A673 (cell line): Measurements from ENCODE around the gene ZNF512B. TPM values are rescaled to one million over a fixed set of nuclear protein-coding genes. Genes with fewer than 3 reads are reported as not detected.
"Not testable (repeated sequence)": the region's sequence is repeated elsewhere in the genome, so short reads cannot be mapped to it uniquely, and the experiment has no call there.

Source experiments
- BruUV-seq: library from RNA; stranded (reverse); fragments of 400-500 nt; replicated peaks from 2 replicates; lab custom pipeline; 2021; lab: Mats Ljungman, UMichigan
- CTCF ChIA-PET: fragments of 300-600 bp; sonication (Branson Sonifier 250); formaldehyde crosslinking; loops from one replicate; lab custom pipeline; 2022; ENCODE audit warnings: antibody characterized with exemption; lab: Charles Lee
- POLR2A ChIA-PET: fragments of 300-600 bp; sonication (Branson Sonifier 250); formaldehyde crosslinking; loops from one replicate; lab custom pipeline; 2022; ENCODE audit warnings: antibody characterized with exemption; ENCODE audit not compliant: low non-redundant PET; lab: Charles Lee
- DNase-seq: peaks from one replicate; pipeline ENCODE4 v3.0.0-alpha.2; 2015; ENCODE audit warnings: low spot score
- H3K27ac ChIP-seq: fragments of 200-600 bp; sonication (generic); 2 replicates; pipeline ENCODE4 v1.5.1; 2016; ENCODE audit warnings: mixed run types, low read depth, mild to moderate bottlenecking, mixed read lengths, antibody characterized with exemption, low read length; ENCODE audit not compliant: poor library complexity, severe bottlenecking
- H3K27me3 ChIP-seq: fragments of 200-600 bp; sonication (generic); replicated peaks from 2 replicates; pipeline ENCODE4 v1.6.1; 2017; ENCODE audit warnings: mixed run types, low read depth, mild to moderate bottlenecking, mixed read lengths, antibody characterized with exemption, low read length; ENCODE audit not compliant: insufficient read depth, poor library complexity
- H3K36me3 ChIP-seq: fragments of 200-600 bp; sonication (generic); 2 replicates; pipeline ENCODE4 v1.6.1; 2016; ENCODE audit warnings: mixed run types, mild to moderate bottlenecking, mixed read lengths, antibody characterized with exemption, low read length; ENCODE audit not compliant: insufficient read depth, poor library complexity, severe bottlenecking
- H3K4me1 ChIP-seq: fragments of 200-600 bp; sonication (generic); 2 replicates; pipeline ENCODE4 v1.6.1; 2017; ENCODE audit warnings: mixed run types, mild to moderate bottlenecking, mixed read lengths, antibody characterized with exemption, low read length; ENCODE audit not compliant: insufficient read depth, poor library complexity, severe bottlenecking
- H3K4me3 ChIP-seq: fragments of 200-600 bp; sonication (generic); 2 replicates; pipeline ENCODE4 v1.5.1; 2016; ENCODE audit warnings: low read depth, mixed run types, mild to moderate bottlenecking, mixed read lengths, low read length; ENCODE audit not compliant: poor library complexity, severe bottlenecking
- H3K9me3 ChIP-seq: fragments of 200-600 bp; sonication (generic); 2 replicates; pipeline ENCODE4 v1.6.1; 2016; ENCODE audit warnings: mixed run types, low read depth, mild to moderate bottlenecking, mixed read lengths, antibody characterized with exemption, low read length; ENCODE audit not compliant: poor library complexity, severe bottlenecking
- EZH2 ChIP-seq: fragments of 200-600 bp; sonication (generic); IDR thresholded peaks from 2 replicates; pipeline ENCODE4 v1.6.1; 2017; ENCODE audit warnings: borderline replicate concordance, low read depth, mild to moderate bottlenecking, mixed read lengths, antibody characterized with exemption, low read length; ENCODE audit not compliant: poor library complexity, severe bottlenecking
- intact Hi-C: fragments of 100-400 bp; cut with micrococcal nuclease; formaldehyde crosslinking; loops from one replicate; pipeline ENCODE4 v1.10.0; 2022; ENCODE audit not compliant: unreplicated experiment
- total RNA-seq: library from RNA; stranded (reverse); gene quantifications from 2 replicates; pipeline ENCODE4 v1.2.3, GENCODE V29; 2021
- TF ChIP-seq, protein P1 (sequence below): fragments of 300-800, 200-600 bp; sonication (generic); conservative IDR thresholded peaks from 2 replicates; pipeline ENCODE4 v1.5.1; 2017; ENCODE audit warnings: low read depth, mild to moderate bottlenecking, antibody characterized with exemption, low read length, moderate library complexity, mixed read lengths

ZNF512B gene
- total RNA-seq, 1 experiment from 2014 or later: 28.9 TPM

DNA sequence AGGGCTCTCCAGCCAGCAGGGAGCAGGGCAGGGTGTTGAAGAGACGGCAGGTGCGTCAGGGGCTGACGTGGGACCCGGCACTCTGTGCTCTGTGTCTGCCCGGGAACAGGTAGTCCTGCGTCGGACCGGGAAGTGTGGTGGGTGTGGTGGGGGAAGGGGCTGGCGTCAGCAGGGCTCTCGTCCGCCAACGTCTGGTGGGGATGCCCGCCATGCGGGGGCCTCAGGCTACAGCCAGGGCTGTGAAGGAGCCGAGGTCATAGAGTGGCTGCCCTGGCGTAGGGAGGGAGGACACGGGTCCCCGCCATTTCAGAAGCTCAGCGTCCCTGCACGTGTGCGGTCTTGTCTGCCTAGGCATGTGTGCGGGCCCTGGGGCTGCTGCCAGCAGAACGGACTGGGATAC lies 49.5 kb downstream of the ZNF512B start:
- POLR2A ChIA-PET: no interaction called here
- intact Hi-C loops: no loop called here
- BruUV-seq: no TSS peak

DNA sequence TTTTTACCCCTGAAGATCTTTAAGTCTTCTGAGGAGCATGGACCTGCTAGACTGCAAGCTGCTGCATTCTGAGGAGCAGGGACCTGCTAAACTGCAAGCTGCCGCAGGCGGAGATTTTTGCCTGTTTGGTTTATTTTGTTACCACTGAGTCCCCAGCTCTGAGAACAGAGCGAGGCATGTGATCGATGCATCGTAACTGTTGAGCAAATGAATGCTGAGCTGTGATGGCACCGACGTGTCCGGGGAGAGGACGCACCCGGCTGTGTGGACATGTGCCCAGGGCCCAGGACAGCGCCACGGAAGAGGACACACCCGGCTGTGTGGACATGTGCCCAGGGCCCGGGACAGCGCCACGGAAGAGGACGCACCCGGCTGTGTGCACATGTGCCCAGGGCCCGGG lies 50.6 kb downstream of the ZNF512B start:
- ChIA-PET POLR2A (no interaction called here), CTCF (no interaction called here)
- no peak for DNase-seq
- Histone ChIP-seq H3K27ac (no peak overlapping the region), H3K36me3 (no peaks in the 10 kb centered on the region), H3K27me3 (no peaks in the 10 kb centered on the region), H3K9me3 (peaks cover 5% of the 10 kb centered on the region), H3K4me1 (no peaks in the 10 kb centered on the region), H3K4me3 (no peak overlapping the region)
- intact Hi-C loops: no loop called here
- no TSS peak for BruUV-seq
- TF ChIP-seq, protein P1, sequence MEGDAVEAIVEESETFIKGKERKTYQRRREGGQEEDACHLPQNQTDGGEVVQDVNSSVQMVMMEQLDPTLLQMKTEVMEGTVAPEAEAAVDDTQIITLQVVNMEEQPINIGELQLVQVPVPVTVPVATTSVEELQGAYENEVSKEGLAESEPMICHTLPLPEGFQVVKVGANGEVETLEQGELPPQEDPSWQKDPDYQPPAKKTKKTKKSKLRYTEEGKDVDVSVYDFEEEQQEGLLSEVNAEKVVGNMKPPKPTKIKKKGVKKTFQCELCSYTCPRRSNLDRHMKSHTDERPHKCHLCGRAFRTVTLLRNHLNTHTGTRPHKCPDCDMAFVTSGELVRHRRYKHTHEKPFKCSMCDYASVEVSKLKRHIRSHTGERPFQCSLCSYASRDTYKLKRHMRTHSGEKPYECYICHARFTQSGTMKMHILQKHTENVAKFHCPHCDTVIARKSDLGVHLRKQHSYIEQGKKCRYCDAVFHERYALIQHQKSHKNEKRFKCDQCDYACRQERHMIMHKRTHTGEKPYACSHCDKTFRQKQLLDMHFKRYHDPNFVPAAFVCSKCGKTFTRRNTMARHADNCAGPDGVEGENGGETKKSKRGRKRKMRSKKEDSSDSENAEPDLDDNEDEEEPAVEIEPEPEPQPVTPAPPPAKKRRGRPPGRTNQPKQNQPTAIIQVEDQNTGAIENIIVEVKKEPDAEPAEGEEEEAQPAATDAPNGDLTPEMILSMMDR: no peak
- no peak for TF ChIP-seq EZH2

More for the DNA sequence above, 49.5 kb downstream of the ZNF512B start:
- Histone ChIP-seq H3K4me1 (no peaks in the 10 kb centered on the region), H3K27me3 (no peaks in the 10 kb centered on the region), H3K4me3 (no peak overlapping the region), H3K9me3 (peaks cover 5% of the 10 kb centered on the region), H3K36me3 (no peaks in the 10 kb centered on the region), H3K27ac (no peak overlapping the region)
- TF ChIP-seq, protein P1: no peak
- no peak for TF ChIP-seq EZH2
- CTCF ChIA-PET: no interaction called here
- DNase-seq: no peak

DNA sequence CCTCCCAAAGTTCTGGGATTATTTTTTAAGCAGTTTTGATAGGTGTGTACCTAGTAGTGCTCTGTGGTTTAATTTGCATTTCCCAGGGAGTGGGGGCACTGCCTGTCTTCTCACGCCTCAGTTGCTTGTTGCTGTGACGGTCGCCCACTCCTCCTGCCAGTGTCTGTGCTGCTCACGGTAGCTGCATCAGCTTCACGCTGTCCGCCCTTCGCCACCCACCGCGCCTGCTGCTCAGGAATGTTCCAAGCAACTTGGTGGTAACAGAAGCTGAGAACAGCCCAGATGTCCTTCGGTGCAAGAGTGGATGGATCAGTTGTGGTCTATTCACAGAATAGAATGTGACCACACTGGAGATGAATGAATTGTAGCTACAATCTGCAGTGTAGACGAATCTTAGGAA lies 51.9 kb downstream of the ZNF512B start:
- DNase-seq: no peak
- H3K27me3 ChIP-seq: no peaks in the 10 kb centered on the region
- BruUV-seq: no TSS peak
- intact Hi-C loops: no loop called here
- no peak overlapping the region for H3K27ac ChIP-seq
- H3K4me3 ChIP-seq: no peak overlapping the region
- peaks cover 5% of the 10 kb centered on the region for H3K9me3 ChIP-seq
- CTCF ChIA-PET: no interaction called here
- H3K4me1 ChIP-seq: no peaks in the 10 kb centered on the region
- POLR2A ChIA-PET: no interaction called here
- TF ChIP-seq EZH2: no peak
- TF ChIP-seq, protein P1: no peak
- no peaks in the 10 kb centered on the region for H3K36me3 ChIP-seq

DNA sequence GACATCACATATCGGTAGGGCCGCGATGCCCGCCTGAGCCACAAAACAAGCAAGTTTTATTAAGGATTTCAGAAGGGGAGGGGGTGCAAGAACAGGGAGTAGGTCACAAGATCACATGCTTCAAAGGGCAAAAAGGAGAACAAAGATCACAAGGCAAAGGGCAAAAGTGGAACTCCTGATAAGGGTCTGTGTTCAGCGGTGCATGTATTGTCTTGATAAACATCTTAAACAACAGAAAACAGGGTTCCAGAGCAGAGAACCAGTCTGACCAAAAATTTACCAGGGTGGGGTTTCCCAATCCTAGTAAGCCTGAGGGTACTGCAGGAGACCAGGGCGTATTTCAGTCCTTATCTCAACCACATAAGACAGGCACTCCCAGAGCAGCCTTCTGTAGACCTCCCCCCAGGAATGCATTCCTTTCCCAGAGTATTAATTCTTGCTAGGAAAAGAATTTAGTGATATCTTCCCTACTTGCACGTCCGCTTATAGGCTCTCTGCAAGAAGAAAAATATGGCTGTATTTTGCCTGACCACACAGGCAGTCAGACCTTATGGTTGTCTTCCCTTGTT lies 53.3 kb downstream of the ZNF512B start:
- H3K4me1 ChIP-seq, intact Hi-C loops, DNase-seq, H3K9me3 ChIP-seq, H3K4me3 ChIP-seq, H3K27ac ChIP-seq, H3K36me3 ChIP-seq, CTCF ChIA-PET, POLR2A ChIA-PET, BruUV-seq, H3K27me3 ChIP-seq: not testable (repeated sequence)
